Mammary epithelial cell (primary cell): ENCODE results near the gene SERPINB13.

ENCODE experiments used
- CTCF ChIP-seq, 2 donors: IDR thresholded peaks in 1 of 2; conservative IDR thresholded peaks in 1 of 2; 2 replicates each; pipeline ENCODE4 v1.5.1; 2011 to 2012; ENCODE audit warnings: inconsistent platforms in 2 of 2, low read length in 2 of 2, mild to moderate bottlenecking in 2 of 2, control low read depth in 1 of 2, low read depth in 1 of 2; ENCODE audit not compliant: insufficient read depth in 1 of 2; ENCODE audit errors: extremely low read depth in 1 of 2
- EZH2 ChIP-seq: IDR thresholded peaks from 2 replicates; pipeline ENCODE4 v1.6.1; 2012; ENCODE audit warnings: low read length, inconsistent platforms, borderline replicate concordance

GRCh38 chr18:63545000-63545399, 42.1 kb upstream of the SERPINB13 start:
- no peak for TF ChIP-seq EZH2
- no peak for TF ChIP-seq CTCF (conservative IDR thresholded peaks at IDR 0.05 in 1 of 2, IDR thresholded peaks at IDR 0.05 in 1 of 2; ENCODE audit: extremely low read depth in 1 of 2, insufficient read depth in 1 of 2, low read depth in 1 of 2, low read length in 2 of 2)
